Neural cell (in vitro differentiated cells): ENCODE results near the gene IQSEC1. TPM values are rescaled to one million over a fixed set of nuclear protein-coding genes. Genes with fewer than 3 reads are reported as not detected.

ENCODE experiments used
- H2AFZ ChIP-seq: fragments of 200-600, 300-800 bp; sonication (generic), shearing (Covaris generic); 2 replicates; pipeline ENCODE4 v1.6.0; 2014; ENCODE audit warnings: low read depth, mild to moderate bottlenecking, antibody characterized with exemption, low read length, moderate library complexity
- H3F3A ChIP-seq: fragments of 200-600 bp; shearing (Covaris generic); 2 replicates; pipeline ENCODE4 v1.6.1; 2016; ENCODE audit warnings: mild to moderate bottlenecking, moderate library complexity, mixed read lengths, antibody characterized with exemption, low read length; ENCODE audit not compliant: insufficient read depth, poor library complexity, severe bottlenecking
- H3K27ac ChIP-seq: fragments of 200-600, 300-800 bp; sonication (generic), shearing (Covaris generic); 2 replicates; pipeline ENCODE4 v1.5.1; 2014; ENCODE audit warnings: mild to moderate bottlenecking, low read length, moderate library complexity
- H3K27me3 ChIP-seq: fragments of 300-800, 200-600 bp; sonication (generic), shearing (Covaris generic); 2 replicates; pipeline ENCODE4 v1.6.0; 2014; ENCODE audit warnings: mild to moderate bottlenecking, low read depth, low read length, moderate library complexity; ENCODE audit not compliant: insufficient read depth
- H3K36me3 ChIP-seq: fragments of 300-800, 200-600 bp; sonication (generic), shearing (Covaris generic); 2 replicates; pipeline ENCODE4 v1.5.1; 2014; ENCODE audit warnings: mild to moderate bottlenecking, antibody characterized with exemption, low read length, moderate library complexity; ENCODE audit not compliant: insufficient read depth
- H3K4me2 ChIP-seq: fragments of 300-800, 200-600 bp; sonication (generic), shearing (Covaris generic); 2 replicates; pipeline ENCODE4 v1.6.0; 2014; ENCODE audit warnings: mild to moderate bottlenecking, low read length
- H3K4me3 ChIP-seq: fragments of 300-800, 200-600 bp; sonication (generic), shearing (Covaris generic); 2 replicates; pipeline ENCODE4 v1.5.1; 2014; ENCODE audit warnings: mild to moderate bottlenecking, low read length, moderate library complexity
- H3K79me2 ChIP-seq: fragments of 200-600 bp; shearing (Covaris generic); replicated peaks from 2 replicates; pipeline ENCODE4 v1.6.0; 2014; ENCODE audit warnings: mild to moderate bottlenecking, low read length, moderate library complexity; ENCODE audit not compliant: insufficient read depth
- H3K9ac ChIP-seq: fragments of 300-800, 200-600 bp; sonication (generic), shearing (Covaris generic); 2 replicates; pipeline ENCODE4 v1.6.1; 2016; ENCODE audit warnings: mild to moderate bottlenecking, low read length, mixed read lengths
- H3K9me2 ChIP-seq: fragments of 200-600 bp; shearing (Covaris generic); 2 replicates; pipeline ENCODE4 v1.6.1; 2016; ENCODE audit warnings: mild to moderate bottlenecking, low read length, mixed read lengths; ENCODE audit not compliant: insufficient read depth
- H3K9me3 ChIP-seq: fragments of 200-600, 300-800 bp; sonication (generic), shearing (Covaris generic); 2 replicates; pipeline ENCODE4 v1.6.1; 2016; ENCODE audit warnings: mild to moderate bottlenecking, mixed run types, low read length, moderate library complexity, mixed read lengths
- H4K20me1 ChIP-seq: fragments of 200-600 bp; shearing (Covaris generic); 2 replicates; pipeline ENCODE4 v1.6.1; 2016; ENCODE audit warnings: mild to moderate bottlenecking, mixed run types; ENCODE audit not compliant: insufficient read depth
- CTCF ChIP-seq: fragments of 450-650 bp; IDR thresholded peaks from 2 replicates; pipeline ENCODE4 v1.5.1; 2014; ENCODE audit warnings: antibody characterized with exemption, mild to moderate bottlenecking, moderate library complexity; ENCODE audit not compliant: poor library complexity, severe bottlenecking
- EP300 ChIP-seq: fragments of 450-650 bp; conservative IDR thresholded peaks from 2 replicates; pipeline ENCODE4 v1.6.1; 2014; ENCODE audit warnings: antibody characterized with exemption, mild to moderate bottlenecking, moderate library complexity; ENCODE audit not compliant: poor library complexity, severe bottlenecking
- EZH2 ChIP-seq: fragments of 200-600, 300-800 bp; shearing (Covaris generic), sonication (generic); IDR thresholded peaks from 2 replicates; pipeline ENCODE4 v1.6.1; 2014; ENCODE audit warnings: antibody characterized with exemption, low read length, borderline replicate concordance, mild to moderate bottlenecking; ENCODE audit not compliant: insufficient read depth, poor library complexity, severe bottlenecking
- MXI1 ChIP-seq: fragments of 450-650 bp; conservative IDR thresholded peaks from 2 replicates; pipeline ENCODE4 v1.6.1; 2014; ENCODE audit warnings: antibody characterized with exemption, mild to moderate bottlenecking; ENCODE audit not compliant: poor library complexity, severe bottlenecking
- POLR2AphosphoS5 ChIP-seq: IDR thresholded peaks from 2 replicates; pipeline ENCODE4 v1.6.1; 2012
- RAD21 ChIP-seq: fragments of 450-650 bp; conservative IDR thresholded peaks from 2 replicates; pipeline ENCODE4 v1.6.1; 2014; ENCODE audit warnings: antibody characterized with exemption, mild to moderate bottlenecking, moderate library complexity
- REST ChIP-seq: IDR thresholded peaks from 2 replicates; pipeline ENCODE4 v1.6.1; 2012; ENCODE audit warnings: borderline replicate concordance
- SMC3 ChIP-seq: fragments of 450-650 bp; conservative IDR thresholded peaks from 2 replicates; pipeline ENCODE4 v1.6.1; 2014; ENCODE audit warnings: antibody characterized with exemption, mild to moderate bottlenecking, moderate library complexity; ENCODE audit not compliant: poor library complexity
- TAF1 ChIP-seq: IDR thresholded peaks from 2 replicates; pipeline ENCODE4 v1.6.1; 2012; ENCODE audit warnings: low read depth
- polyA plus RNA-seq: library from polyadenylated mRNA; depleted of rRNA; stranded (reverse); fragments of >200 nt; gene quantifications from 2 replicates; pipeline ENCODE4 v1.2.3, GENCODE V29; 2014

Gene IQSEC1
- polyA plus RNA-seq, 1 donor from 2014 or later, result 6.0 TPM

- Histone ChIP-seq H3K27me3 (no peaks in the 10 kb centered on the region), H3K4me3 (no peak overlapping the region), H3K9me3 (no peaks in the 10 kb centered on the region), H3K36me3 (no peaks in the 10 kb centered on the region), H2AFZ (no peak overlapping the region), H3K27ac (no peak overlapping the region), H3K9ac (no peak overlapping the region), H3K79me2 (no peaks in the 10 kb centered on the region), H3K9me2 (no peaks in the 10 kb centered on the region), H3K4me2 (no peak overlapping the region), H3F3A (no peaks in the 10 kb centered on the region), H4K20me1 (peaks cover 4% of the 10 kb centered on the region)
- TF ChIP-seq SMC3 (no peak), MXI1 (no peak), CTCF (no peak), POLR2AphosphoS5 (no peak), RAD21 (no peak), EP300 (no peak), TAF1 (no peak), EZH2 (no peak), REST (no peak)
These were observed 90.6 kb downstream of the IQSEC1 start for GRCh38 chr3:12982619-12983101.

- H3K4me3 ChIP-seq, result no peak overlapping the region
These were observed 91.6 kb downstream of the IQSEC1 start for GRCh38 chr3:12981306-12982275.

More at GRCh38 chr3:12981306-12982275, 91.6 kb downstream of the IQSEC1 start:
- Histone ChIP-seq H3K4me2 (no peak overlapping the region), H3K27ac (no peak overlapping the region), H3K9me2 (no peaks in the 10 kb centered on the region), H3K27me3 (no peaks in the 10 kb centered on the region), H4K20me1 (peaks cover 4% of the 10 kb centered on the region), H3K9me3 (no peaks in the 10 kb centered on the region), H2AFZ (no peak overlapping the region), H3K9ac (no peak overlapping the region), H3K79me2 (no peaks in the 10 kb centered on the region), H3K36me3 (no peaks in the 10 kb centered on the region), H3F3A (no peaks in the 10 kb centered on the region)
- TF ChIP-seq RAD21, result no peak
- TF ChIP-seq TAF1, result no peak
- TF ChIP-seq EZH2, result no peak
- TF ChIP-seq EP300, result no peak
- TF ChIP-seq CTCF, result no peak
- TF ChIP-seq SMC3, result no peak
- no peak for TF ChIP-seq POLR2AphosphoS5
- no peak for TF ChIP-seq MXI1
- no peak for TF ChIP-seq REST
